IPS DF 19.7 (cell line): ENCODE data around the gene GALNT18.

Experiments
- DNase-seq: peaks from one replicate; pipeline ENCODE4 v3.0.0-alpha.2; 2013; ENCODE audit warnings: low read depth, low spot score

Gene GALNT18

DNA sequence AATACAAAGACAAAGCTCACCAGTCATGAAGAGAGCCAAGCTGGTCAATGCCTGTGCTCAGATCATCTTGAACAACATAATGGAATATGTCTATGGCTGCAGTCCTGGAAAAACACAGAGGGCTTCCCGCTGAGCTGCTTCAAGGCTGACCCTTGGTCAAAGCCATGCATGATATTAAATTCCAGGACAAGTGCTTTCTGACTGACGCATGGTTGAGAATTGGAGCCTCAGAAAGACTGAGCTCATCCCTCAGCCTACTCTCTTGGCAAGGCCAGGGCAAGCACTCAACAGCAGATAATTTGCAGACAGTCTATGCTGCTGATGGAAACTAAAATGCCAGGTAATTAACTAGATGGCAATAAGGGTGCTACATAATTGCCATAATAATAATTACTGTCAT is 89.2 kb downstream of the GALNT18 start:
- no peak for DNase-seq

DNA sequence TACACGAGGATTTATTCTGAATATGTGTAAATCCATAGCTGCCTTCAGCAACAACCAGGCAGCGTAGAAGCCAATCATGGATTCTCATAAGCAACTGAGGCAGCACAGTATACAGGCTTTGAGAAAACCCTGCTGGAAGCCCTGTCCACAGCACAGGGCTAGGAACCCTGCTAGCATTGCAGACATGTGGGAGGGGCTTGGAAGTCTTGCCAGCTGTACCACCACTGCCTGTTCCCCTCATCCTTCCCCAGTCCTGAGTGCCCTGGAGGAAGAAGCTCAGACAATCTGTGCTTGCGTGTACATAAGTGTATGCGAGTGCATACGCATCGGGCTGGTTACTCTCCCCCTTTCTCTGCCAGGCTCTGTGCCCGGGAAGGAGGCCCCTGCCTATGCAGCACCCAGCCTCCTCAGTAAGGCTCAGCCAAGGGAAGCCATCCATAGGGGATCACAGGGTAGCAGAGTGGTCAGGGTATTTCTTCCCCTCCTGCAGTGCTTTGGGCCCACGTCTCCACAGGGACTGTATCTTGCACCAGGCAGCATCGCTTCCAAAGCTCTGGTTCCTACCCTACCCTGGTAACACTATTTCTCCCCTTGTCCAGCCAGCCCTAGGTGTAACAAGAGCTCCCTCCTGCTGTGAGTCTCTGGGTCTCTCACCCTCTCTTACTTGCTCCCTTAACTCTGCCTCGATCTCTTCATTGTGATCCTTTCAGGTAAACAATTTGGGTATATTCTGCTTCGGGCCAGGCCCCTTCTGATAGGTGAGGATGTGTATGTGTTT is 90.5 kb downstream of the GALNT18 start:
- DNase-seq, result no peak

DNA sequence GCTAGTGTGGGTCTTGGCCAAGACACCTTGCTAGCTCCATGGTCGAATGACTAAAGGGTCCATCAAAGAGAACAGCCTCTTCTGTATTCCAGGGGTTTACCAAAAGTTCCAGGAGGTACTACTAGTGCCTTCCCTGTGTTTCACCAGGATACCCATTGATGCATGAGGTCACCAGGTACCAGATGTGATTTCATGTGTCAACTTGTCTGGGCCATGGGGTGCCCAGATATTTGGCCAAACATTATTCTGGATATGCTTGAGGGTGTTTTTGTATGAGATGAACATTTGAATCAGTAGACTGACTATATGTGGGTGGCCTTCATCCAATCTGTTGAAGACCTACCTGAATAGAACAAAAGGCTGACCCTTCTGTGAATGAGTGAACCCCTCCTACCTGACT is 92.8 kb downstream of the GALNT18 start:
- no peak for DNase-seq

DNA sequence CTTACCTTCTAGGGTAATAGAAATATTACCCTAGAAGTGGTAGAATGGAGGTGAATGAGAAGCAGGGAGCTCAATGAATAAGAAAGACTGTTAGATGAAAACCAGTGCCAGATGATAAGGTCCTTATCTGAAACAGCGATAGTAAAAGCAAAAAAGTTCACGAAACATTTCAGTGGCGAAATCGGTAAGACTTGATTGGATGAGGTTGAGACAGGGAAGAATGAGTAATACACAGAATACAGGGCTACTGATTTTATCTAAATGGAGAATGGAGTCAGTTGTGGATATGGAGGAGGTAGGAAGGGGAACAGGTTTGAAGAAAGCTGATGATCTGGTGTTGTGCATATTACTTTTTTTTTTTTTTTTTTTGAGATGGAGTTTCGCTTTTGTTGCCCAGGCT is 96.5 kb downstream of the GALNT18 start:
- no peak for DNase-seq

DNA sequence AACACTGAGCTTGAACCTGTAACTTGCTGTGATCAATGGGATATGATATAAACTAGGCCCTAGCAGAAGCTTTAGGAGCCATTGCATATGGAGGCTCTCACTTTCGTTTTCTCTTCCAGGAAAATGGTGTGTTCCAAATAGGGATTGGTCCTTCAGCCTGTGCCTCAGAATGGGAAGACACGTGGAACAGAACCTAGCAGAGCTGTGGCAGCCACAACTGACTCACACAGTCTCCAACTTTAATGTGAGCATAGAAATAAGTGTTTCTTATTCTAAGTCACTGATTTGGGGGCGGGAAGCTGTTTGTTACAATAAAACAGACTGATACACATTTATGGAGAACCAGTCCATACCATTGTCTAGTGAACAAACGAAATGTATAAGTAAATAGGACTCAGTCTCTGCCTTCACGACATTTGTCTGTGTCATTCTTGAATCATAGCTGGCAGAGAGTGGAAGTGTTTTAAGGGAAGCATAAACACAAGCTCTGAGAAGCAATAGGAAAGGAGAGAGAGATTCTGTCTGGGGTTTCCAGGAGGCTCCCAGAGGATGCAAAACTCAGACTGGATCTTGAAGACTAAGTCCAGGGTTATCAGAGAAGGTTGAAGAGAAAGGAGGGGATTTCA is 97.3 kb downstream of the GALNT18 start:
- no peak for DNase-seq

DNA sequence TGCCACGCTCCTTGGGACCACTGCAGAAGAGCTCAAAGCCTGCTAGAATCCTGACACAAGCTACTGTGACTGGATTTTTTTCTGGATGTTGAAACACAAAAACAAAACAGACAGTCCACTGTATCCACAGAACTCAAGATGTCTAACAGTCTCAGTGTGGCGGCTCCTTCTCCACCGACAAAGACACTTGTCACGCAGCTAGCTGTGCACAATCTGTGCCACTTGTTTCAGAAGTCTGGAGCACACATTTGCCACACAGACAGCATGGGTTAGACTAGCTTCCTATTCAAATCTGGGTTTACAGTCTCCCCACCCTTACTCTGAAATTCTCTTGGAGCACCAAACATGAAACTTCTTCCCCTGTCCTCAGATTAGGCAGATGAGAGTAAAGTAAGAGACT is 99.2 kb downstream of the GALNT18 start:
- no peak for DNase-seq

DNA sequence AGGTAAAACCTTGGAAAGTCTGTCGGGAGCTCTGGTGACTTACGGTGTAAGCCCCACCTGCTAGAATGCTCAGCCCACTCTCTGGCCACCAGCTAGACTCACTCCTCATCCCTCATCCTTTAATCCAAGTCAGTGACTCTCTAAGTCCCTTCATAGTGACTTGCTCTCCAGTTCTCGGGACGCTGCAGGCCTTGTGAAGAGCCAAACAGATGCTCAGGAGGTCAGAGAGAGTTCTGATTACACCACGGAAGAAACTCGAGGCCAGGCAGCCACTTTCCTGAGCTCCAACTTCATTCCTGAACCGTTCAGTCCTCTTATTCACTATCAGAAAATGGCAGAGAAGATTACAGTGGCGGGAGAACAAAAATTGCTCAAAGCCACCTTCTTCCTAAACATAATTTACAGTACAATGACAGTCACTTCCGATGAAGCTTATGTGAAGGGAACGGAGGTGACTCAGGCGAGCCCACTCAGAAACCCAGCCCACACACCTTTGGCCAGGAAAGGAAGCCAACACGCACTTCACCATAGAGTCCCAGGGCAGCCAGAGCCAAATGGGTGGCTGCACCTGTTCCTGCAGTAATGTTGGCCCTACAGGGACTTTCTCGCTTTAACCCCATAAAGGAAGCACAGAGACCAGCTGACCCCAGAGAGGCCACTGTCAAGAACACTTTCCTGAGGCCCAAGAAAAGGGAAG is 100.4 kb downstream of the GALNT18 start:
- no peak for DNase-seq

DNA sequence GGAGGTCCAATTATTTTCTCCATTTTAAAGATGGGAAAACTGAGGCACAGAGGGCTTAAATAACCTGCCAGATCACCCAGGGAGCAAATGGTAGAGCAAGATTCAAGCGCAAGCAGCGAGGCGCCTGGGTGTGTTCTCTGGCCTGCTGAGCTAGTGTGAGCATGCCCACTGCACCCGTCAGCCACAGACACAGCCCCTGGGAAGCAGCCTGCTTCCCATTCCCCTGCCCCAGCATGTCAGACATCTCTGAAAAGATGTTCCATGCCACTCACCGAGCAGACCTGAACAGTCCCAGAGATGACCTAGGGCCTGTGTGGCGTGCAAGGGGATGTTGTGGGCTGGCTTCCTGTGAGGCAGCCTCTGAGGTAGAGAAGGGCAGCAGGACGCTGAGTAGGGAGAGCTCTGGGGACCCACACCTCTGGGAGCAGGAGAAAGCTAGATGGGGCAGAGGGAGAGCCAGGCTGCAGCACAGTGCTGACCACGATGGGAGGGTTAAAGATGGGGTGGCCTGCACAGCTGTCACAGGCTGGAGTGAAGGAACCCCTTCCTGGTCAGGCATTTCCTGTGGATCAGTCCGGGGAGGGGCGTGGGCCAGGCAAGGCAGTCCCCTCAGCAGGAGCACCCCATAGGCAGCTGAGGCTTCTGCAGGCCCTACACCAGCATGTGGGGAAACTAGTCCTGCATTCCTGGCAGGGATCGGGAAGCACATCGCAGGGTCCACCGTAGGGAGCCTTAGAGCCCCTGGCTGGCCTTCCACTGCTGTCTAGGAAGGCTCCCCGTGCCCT is 101.4 kb downstream of the GALNT18 start:
- no peak for DNase-seq

DNA sequence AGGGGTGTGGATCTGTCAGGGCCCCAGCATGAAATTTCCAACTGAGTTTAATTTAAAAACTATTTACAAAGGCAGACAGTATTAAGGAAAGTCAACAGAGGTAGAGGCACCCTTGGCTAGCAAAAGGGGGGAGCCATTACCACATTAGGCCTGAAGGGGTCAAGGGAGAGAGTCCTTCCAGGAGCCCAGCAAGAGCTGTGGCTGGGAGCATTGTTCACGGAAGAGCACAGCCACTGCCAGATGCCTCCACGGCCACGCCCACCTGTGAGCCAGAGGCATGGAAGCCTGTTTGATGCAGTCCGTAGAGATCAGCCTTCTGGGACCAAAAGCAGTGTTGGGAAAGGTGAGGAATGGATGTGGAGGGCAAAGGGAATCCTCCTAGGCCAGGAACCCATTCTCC is 102.6 kb downstream of the GALNT18 start:
- no peak for DNase-seq

DNA sequence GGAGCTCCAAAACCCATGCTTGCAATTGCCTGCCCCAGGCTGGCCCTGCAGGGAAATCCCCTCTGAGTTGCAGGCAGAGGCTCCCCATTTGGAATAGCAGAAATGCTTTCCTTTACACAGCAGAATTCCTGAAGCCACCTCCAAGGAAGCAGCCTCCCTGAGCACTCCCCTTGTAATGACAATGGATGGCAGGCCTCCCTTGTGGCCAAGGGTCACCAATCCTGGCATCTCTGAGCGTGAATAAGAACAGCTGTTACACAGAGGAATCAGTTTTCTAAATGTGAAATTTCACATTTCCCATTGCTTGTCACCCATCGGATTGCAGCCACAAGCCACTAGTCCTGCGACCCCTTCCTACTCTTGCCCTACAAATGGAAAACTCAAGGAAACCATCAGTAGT is 107.6 kb downstream of the GALNT18 start:
- no peak for DNase-seq

DNA sequence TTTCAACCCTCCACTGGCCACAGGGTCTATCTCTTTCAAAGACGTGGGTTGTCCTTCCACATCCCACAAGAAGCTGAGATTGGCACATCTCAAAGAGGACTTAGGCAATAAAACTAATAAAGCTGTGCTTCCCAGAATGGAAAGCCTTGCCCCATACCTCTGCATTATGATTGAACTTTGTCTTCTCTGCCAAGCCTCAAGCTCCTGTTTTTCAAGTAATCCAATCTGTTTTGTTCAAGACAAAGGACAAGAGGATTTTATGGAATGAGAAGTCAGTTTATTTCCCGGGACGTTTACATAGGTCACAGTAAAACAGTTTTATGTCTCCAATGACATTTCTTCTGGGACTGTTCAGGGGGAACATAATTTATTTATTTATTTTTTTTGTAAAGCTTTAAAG is 108.4 kb downstream of the GALNT18 start:
- no peak for DNase-seq

DNA sequence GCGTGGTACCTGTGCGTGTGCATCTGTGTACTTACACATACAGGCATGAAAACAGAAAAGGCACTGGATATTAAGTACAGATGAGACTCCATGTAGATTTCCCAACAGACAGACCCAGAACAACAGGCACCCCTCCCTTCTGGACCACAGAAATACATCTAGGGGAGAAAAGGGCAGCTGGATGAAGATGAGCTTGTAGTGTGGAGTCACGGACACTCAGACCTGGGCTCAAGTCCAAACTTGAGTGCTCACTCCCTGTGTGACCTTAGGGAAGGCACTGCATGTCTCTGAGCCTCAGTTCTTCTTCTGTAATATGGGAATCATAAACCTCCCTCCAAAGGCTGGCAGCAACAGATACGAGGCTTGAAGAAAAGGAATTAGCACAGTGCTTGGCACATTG is 108.9 kb downstream of the GALNT18 start:
- no peak for DNase-seq

DNA sequence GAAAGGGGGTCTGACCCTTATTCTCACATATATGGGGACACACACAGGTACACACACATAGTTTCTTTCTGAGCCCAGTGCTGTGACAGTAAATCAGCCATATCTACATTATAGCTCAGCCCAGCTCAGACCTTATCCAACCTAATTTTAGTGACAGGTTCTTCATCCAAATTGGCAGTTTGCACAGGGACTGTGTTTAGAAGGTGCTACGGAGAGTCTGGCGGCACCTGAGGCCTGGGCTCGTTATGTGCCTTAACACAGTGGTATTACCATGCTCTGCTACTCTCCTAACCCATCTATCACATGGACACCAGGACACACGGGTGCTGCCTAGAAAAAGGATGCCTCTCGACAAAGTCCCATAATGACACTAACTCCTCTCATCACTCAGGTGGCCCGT is 109.3 kb downstream of the GALNT18 start:
- no peak for DNase-seq

DNA sequence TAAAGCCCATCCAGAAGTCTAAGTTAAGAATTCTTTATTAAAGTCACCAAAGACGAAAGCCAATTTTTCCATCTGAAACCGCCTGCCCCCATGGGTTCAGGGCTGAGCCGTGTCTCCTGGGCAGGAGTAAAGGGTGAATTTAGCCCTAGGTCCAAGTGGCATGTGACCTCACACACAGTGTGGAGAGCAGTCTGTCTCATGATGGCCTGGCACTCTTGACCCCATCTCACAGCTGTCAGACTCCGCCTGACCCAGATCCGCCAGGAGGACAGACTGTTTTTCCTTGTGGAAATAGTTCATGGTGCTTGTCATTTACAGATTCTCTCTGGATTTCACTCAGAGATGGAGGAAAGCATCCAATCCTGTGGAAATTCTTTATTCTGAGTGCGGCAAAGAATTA is 109.7 kb downstream of the GALNT18 start:
- DNase-seq, result no peak

DNA sequence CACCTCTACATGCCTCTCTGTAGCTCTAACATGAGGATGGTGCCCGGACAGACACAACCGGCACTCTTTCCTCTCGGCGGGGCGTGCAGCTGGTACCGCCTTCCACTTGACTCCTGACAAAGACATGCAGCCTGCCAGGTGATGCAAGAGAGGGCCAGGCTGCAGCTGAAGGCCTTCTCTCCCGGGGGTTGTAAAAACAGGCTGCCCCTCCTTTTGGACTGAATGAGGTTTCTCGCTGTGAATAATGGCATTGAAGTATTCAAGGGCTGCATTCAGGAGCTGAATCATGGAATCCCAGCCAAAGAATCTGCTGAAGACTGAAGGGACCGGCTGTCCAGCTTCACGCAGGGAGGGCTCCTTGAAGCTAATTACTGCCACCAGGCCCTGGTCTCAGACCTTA is 110.9 kb downstream of the GALNT18 start:
- DNase-seq, result no peak

DNA sequence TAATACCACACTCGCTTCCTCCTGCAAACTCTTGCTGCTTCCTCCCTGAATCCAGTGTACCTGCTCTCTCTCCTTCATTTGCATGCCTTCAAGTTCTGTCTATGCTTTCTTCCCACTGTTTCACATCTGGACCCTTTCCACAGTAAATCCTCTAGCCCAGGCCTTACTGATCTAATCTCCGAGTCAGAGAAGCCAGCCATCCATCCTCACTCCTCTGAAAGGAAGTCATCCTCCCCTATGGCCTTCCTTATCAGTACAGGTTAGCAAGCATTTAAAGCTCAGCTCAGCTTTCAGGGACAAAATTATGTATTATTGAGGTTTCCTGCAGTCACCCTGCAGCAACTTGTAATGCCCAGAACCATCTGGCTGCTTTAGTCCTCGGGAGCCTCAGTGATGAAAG is 116.1 kb downstream of the GALNT18 start:
- DNase-seq, result no peak

DNA sequence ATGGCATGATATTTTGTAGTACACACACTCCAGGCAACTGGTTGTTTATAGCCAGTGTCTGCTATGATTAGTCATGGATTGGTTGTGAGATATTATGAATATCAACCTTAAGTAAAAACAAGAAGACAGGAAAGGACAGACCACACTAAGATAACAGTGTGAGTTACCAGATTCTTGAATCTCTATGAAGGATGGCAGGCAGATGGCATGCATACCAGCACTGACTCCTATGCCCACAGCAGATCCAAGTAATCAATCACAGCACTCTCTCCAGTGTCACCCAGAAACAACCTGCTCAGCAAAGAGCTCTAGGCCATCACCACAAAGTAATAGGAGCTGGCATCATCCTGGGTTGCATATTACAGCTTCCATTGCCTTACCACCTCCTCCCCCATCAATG is 116.6 kb downstream of the GALNT18 start:
- no peak for DNase-seq

DNA sequence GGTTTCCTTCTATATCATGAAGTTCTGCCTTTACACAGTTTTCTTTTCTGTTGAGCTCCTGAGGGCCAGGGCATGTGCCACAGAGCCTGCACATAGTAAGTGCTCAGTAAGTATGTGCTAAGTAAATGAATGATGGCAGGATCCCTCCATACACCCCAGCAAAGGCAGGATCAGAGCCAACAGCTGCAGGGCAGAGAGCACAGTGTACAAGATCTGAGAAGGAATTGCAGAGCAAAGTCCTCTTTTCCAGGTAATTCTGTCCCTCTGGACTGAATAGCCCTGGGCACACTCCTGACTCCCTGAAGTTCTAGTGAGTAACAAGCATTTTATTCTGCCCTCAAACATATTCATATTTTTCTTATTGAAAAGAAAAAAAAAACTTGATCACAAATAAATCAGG is 117.7 kb downstream of the GALNT18 start:
- DNase-seq, result no peak

DNA sequence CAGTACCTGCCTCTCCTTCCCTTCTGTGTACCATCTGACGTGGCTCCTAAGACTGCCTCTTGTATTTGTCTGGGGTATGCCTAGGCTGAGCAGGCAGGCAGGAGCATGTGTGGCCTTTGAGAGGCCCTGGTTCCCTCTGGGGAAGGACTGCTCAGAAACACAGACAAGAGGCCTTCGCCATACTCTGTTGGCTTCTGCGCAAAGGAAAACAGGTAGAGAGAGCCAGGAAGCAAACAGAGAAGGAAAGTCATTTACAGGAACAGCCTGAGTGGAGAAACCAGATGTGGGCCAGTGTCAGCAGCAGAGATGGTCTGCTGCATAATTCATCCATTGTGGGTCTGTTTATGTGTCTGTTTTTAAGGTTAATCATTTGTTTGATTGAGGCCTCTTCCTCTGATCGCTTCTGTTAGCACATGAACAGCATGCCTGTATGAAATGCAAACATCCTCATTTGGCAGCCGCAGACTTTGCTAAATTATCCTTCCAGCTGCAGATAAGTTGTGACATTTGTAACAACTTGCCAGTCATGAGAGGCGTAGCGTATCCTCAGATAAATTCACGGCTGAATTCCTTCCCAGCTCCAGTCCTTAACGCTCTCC is 119.4 kb downstream of the GALNT18 start:
- no peak for DNase-seq

DNA sequence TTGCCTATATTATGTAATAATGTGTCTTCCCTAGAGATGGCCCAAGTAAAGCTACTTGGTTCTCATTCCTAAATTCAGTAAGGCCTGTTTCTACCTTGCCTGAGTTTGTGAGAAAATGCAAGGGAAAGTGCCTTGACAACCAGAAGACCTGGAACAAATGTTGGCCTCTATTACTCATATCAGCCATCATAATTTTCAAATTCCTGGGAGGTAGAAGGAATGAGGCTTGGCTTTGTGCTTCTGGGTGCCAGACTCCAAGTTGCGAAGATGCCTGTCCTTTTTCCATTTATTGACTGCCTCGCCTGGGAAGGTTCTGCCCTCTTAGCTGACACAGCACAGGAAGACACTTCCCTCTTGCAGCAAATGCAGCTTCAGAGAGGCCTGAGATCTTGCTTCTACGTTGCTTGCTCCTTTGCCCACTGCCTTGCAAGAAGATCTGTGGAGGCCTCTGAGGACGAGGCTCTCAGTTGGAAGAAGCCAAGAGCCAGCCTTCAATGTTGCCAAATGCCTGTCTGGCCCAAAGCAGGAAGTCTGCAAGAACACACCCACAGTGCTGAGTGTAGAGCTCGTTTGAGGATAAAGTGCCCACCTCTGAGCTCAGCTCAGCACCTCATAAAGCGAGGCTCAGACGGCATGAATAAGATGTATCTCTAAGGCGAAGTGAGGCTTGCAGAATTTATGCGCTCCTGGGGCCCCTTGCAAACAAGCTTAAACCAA is 120.1 kb downstream of the GALNT18 start:
- no peak for DNase-seq
